PC-3 (cell line): ENCODE results near the gene MEF2C.

ENCODE experiments used
- CTCF ChIP-seq: fragments of 300-600 bp; sonication (generic); conservative IDR thresholded peaks from 2 replicates; pipeline ENCODE4 v1.5.1; 2017; ENCODE audit warnings: antibody characterized with exemption, low read depth, mild to moderate bottlenecking, low read length
- EZH2phosphoT487 ChIP-seq: fragments of 300-600 bp; sonication (generic); IDR thresholded peaks from 2 replicates; pipeline ENCODE4 v1.6.1; 2018; ENCODE audit warnings: mild to moderate bottlenecking, antibody characterized with exemption, low read length, borderline replicate concordance

DNA sequence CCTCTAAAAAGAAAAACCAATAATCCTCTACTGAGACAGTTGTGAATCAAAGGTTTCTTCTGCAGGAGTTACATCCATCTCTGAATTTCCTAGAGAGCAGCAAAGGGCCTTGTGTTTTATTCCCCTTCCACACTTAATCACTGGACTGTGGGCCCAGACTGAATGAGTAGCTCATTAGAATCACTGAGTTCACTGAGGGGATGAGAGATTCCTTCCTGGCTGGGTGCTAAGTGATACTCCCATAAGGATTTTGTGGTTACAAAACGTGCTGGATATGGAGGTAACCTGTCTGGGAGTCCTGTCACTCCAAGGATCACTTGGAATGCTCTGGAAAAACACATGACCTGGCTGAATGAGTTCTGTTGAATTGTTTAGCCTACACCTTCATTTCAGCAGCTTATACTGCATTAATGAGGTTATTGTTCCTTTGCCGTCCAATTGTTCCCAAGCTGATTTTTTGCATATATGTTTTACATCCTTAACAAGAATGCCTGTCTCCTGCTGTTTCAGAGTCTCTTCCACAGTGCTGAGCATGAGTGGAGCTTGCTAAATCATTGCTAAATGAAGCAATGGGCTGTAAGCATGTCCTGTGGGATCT, 82.9 kb downstream of the MEF2C start:
- TF ChIP-seq CTCF (no peak), EZH2phosphoT487 (no peak)
